D721Med (cell line): ENCODE data around the gene CARHSP1.

Experiments used
- DNase-seq: peaks from one replicate; pipeline ENCODE4 v3.0.0; 2011; ENCODE audit warnings: low spot score; ENCODE audit not compliant: insufficient read length
- FAIRE-seq: peaks from 2 replicates; lab custom pipeline; 2011; peaks lifted over from hg19 to GRCh38; lab: Jason Lieb, UNC
- CTCF ChIP-seq: IDR thresholded peaks from 2 replicates; pipeline ENCODE4 v1.5.1; 2012; ENCODE audit warnings: mild to moderate bottlenecking, control low read depth; ENCODE audit not compliant: insufficient read depth; ENCODE audit errors: missing control alignments

CARHSP1 gene

GRCh38 chr16:8893426-8893825, 24.6 kb upstream of the CARHSP1 start:
- no peak for DNase-seq
- TF ChIP-seq CTCF, result no peak
- FAIRE-seq, result no peak

- no peak for FAIRE-seq
- no peak for TF ChIP-seq CTCF
- no peak for DNase-seq
Observed at GRCh38 chr16:8892101-8892575, 23.3 kb upstream of the CARHSP1 start.

GRCh38 chr16:8890549-8890921, 21.7 kb upstream of the CARHSP1 start:
- FAIRE-seq (no peak), DNase-seq (no peak)
- TF ChIP-seq CTCF, result no peak

GRCh38 chr16:8889893-8890548, 21.2 kb upstream of the CARHSP1 start:
- FAIRE-seq, result no peak
- DNase-seq, result no peak
- no peak for TF ChIP-seq CTCF

GRCh38 chr16:8888951-8889892, 20.4 kb upstream of the CARHSP1 start:
- FAIRE-seq (no peak), DNase-seq (no peak)
- TF ChIP-seq CTCF, result no peak

- FAIRE-seq (no peak), DNase-seq (no peak)
- TF ChIP-seq CTCF, result no peak
Observed at GRCh38 chr16:8887952-8888560, 19.2 kb upstream of the CARHSP1 start.
